Germinal center (tissue), 1 donor: ENCODE results near the gene DRAXIN.

ENCODE experiments used
- DNase-seq: peaks from one replicate; pipeline ENCODE4 v3.0.0; 2012; ENCODE audit warnings: mixed read lengths, low spot score

DRAXIN gene

DNA sequence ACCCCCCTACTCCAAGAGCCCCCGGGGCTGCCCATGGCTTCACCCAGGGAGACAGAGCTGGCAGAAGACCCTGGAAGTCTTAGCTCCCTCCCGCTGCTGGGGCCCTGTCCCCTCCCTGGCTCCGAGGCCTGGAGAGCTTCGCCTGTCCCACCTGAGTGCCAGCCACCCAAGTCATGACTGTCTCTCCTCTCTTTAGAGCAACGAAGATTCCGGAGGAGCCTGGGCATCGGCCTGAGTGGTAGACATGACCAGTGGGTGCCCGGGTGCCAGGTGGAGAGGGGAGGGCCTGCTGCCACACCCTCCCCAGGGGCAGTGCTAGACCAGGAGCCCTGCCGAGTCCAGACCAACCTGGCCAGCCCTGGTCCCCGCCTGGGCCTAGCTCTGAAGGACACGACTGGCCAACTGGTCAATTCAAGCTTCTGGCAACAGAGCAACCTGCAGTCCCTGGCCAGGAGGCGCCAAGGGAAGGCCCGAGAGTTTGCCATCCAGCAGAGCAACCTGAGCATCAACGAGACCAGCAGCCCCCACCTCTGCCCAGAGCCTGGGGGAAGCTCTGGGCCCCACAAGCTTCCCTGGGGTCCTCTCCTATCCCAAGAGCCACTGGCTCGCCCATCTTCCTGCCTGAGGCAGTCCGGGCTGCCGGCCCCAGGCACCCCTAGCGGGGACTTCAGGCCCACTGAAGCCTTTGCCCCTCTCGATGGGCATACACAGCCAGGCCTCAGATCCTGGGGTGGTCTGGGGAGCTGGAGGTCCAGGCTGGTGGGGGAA, 74.3 kb downstream of the DRAXIN start:
- DNase-seq: no peak

DNA sequence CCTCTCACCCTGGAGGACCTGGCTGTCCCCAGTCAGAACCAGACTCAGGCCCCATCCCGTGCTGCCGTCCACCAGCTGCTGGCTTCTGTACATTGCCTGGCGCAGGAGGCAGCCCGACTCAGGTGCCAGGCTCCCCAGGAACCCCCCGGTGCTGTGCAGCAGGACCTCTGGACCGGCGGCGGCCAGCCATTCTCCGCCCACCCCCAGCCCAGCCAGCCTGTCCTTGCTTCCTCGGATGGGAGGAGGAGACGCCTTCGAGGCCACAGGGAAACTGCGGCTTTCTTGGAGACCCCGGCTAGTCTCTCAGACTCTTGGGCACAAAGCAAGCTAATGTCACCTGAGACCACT, 74.9 kb downstream of the DRAXIN start:
- DNase-seq: no peak

- no peak for DNase-seq
Observed at GRCh38 chr1:11767922-11768704, 76.6 kb downstream of the DRAXIN start.

- DNase-seq: no peak
Observed at GRCh38 chr1:11768821-11769220, 77.3 kb downstream of the DRAXIN start.

GRCh38 chr1:11769274-11769673, 77.8 kb downstream of the DRAXIN start:
- DNase-seq: no peak

- DNase-seq: no peak
Observed at GRCh38 chr1:11770011-11770410, 78.5 kb downstream of the DRAXIN start.

- no peak for DNase-seq
Observed at GRCh38 chr1:11771481-11772043, 80.1 kb downstream of the DRAXIN start.

DNA sequence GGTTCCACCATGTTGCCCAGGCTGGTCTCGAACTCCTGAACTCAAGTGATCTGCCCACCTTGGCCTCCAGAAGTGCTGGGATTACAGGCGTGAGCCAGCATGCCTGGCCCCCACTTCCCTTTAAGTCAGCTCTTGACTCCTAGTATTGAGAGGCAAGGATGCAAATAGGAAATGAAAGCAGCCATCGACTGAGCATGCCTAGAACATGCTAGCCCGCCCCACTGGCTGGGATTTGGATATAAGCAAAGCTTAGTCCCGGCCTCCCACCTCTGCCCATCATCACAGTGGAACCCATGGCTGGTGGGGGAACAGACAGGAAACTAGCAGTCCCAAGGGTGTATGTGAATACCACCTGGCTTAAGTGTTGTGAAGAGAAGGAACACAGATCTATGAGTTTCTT, 80.9 kb downstream of the DRAXIN start:
- peak; percentile 67 for DNase-seq

GRCh38 chr1:11774753-11775152, 83.2 kb downstream of the DRAXIN start:
- DNase-seq: no peak
